PFSK-1 (cell line): Measurements from ENCODE around the gene HPCAL1.

Experiments
- POLR2AphosphoS5 ChIP-seq: IDR thresholded peaks from 2 replicates; pipeline ENCODE4 v1.6.1; 2012; ENCODE audit warnings: low read depth, mild to moderate bottlenecking, control low read depth, low read length, moderate library complexity
- REST ChIP-seq, 2 experiments: IDR thresholded peaks; 2 replicates each; pipeline versions ENCODE4 v1.6.1 to v1.8.0; 2011 to 2012; ENCODE audit warnings: low read depth in 2 of 2, low read length in 2 of 2, control low read depth in 1 of 2, inconsistent platforms in 1 of 2, mild to moderate bottlenecking in 1 of 2, moderate library complexity in 1 of 2; ENCODE audit not compliant: insufficient read depth in 1 of 2
- TAF1 ChIP-seq: IDR thresholded peaks from 2 replicates; pipeline ENCODE4 v1.6.1; 2012; ENCODE audit warnings: low read length, control low read depth, borderline replicate concordance; ENCODE audit not compliant: insufficient read depth

- no peak for TF ChIP-seq POLR2AphosphoS5
- TF ChIP-seq REST (IDR thresholded peaks at IDR 0.05; ENCODE audit: insufficient read depth in 1 of 2, low read depth in 2 of 2, low read length in 2 of 2) = no peak
- no peak for TF ChIP-seq TAF1
These were observed 9.0 kb downstream of the HPCAL1 start for GRCh38 chr2:10311736-10312135.
